PFSK-1 (cell line): ENCODE data around the gene PLA2G4B.
A peak's percentile ranks its signal among the peaks of the same experiment; 100 is the strongest.

Experiments used
- FOXP2 ChIP-seq: optimal IDR thresholded peaks from 2 replicates; pipeline ENCODE3; 2011; ENCODE audit warnings: borderline replicate concordance, control low read depth, inconsistent platforms; ENCODE audit not compliant: insufficient read depth; ENCODE audit errors: extremely low read length, extremely low read depth
- POLR2AphosphoS5 ChIP-seq: IDR thresholded peaks from 2 replicates; pipeline ENCODE4 v1.6.1; 2012; ENCODE audit warnings: low read depth, mild to moderate bottlenecking, control low read depth, low read length, moderate library complexity
- REST ChIP-seq, 2 experiments: IDR thresholded peaks; 2 replicates each; pipeline versions ENCODE4 v1.6.1 to v1.8.0; 2011 to 2012; ENCODE audit warnings: low read depth in 2 of 2, low read length in 2 of 2, control low read depth in 1 of 2, inconsistent platforms in 1 of 2, mild to moderate bottlenecking in 1 of 2, moderate library complexity in 1 of 2; ENCODE audit not compliant: insufficient read depth in 1 of 2
- SIN3A ChIP-seq: IDR thresholded peaks from 2 replicates; pipeline ENCODE4 v1.6.1; 2012; ENCODE audit warnings: mild to moderate bottlenecking, low read length, moderate library complexity, borderline replicate concordance; ENCODE audit not compliant: insufficient read depth
- TAF1 ChIP-seq: IDR thresholded peaks from 2 replicates; pipeline ENCODE4 v1.6.1; 2012; ENCODE audit warnings: low read length, control low read depth, borderline replicate concordance; ENCODE audit not compliant: insufficient read depth

Gene PLA2G4B

GRCh38 chr15:41825145-41825544, 13.5 kb upstream of the PLA2G4B start:
- TF ChIP-seq TAF1 (no peak), FOXP2 (no peak), SIN3A (no peak), REST (IDR thresholded peaks at IDR 0.05; ENCODE audit: insufficient read depth in 1 of 2, low read depth in 2 of 2, low read length in 2 of 2) (no peak), POLR2AphosphoS5 (no peak)

- TF ChIP-seq TAF1: no peak
- TF ChIP-seq FOXP2: no peak
- TF ChIP-seq REST (IDR thresholded peaks at IDR 0.05; ENCODE audit: insufficient read depth in 1 of 2, low read depth in 2 of 2, low read length in 2 of 2): no peak
- TF ChIP-seq SIN3A: no peak
- TF ChIP-seq POLR2AphosphoS5: no peak
Measured at GRCh38 chr15:41825572-41826535, 12.8 kb upstream of the PLA2G4B start.

- TF ChIP-seq FOXP2 (no peak), POLR2AphosphoS5 (no peak; the same call in 1 of the 2 replicates), SIN3A (no peak), REST (IDR thresholded peaks at IDR 0.05; ENCODE audit: insufficient read depth in 1 of 2, low read depth in 2 of 2, low read length in 2 of 2) (no peak), TAF1 (no peak)
Measured at GRCh38 chr15:41827290-41827879, 11.3 kb upstream of the PLA2G4B start.

- peak; percentile 77; the same call in 1 of the 2 replicates for TF ChIP-seq TAF1
- TF ChIP-seq FOXP2: peak; percentile 53
- TF ChIP-seq REST (IDR thresholded peaks at IDR 0.05; ENCODE audit: insufficient read depth in 1 of 2, low read depth in 2 of 2, low read length in 2 of 2): no peak
- TF ChIP-seq POLR2AphosphoS5: peak; percentile 94
- no peak for TF ChIP-seq SIN3A
Measured at GRCh38 chr15:41827880-41828806, 10.5 kb upstream of the PLA2G4B start, which contains the start of gene JMJD7. Gene JMJD7, plus strand, starts transcription at chr15:41828092. Its CDS starts 33 bp downstream, at chr15:41828125.
